T47D (cell line): ENCODE results near the gene CCDC167.
A peak's percentile ranks its signal among the peaks of the same experiment; 100 is the strongest.
"Not testable (repeated sequence)": the region's sequence is repeated elsewhere in the genome, so short reads cannot be mapped to it uniquely, and the experiment has no call there.

Experiments
- DNase-seq, 2 experiments: peaks; one replicate each; pipeline versions ENCODE4 v3.0.0 to v3.0.0-alpha.2; 2011 to 2012; ENCODE audit warnings: low read depth in 1 of 2, low spot score in 1 of 2
- JUND ChIP-seq: IDR thresholded peaks from 2 replicates; pipeline ENCODE4 v1.6.1; 2012; ENCODE audit warnings: low read depth
- in situ Hi-C: cut with HindIII; loops from 2 replicates; pipeline ENCODE4 v1.10.0; 2016; ENCODE audit warnings: low sequenced_read_pairs, low pct_unique_long_range_greater_than_20kb

The CCDC167 gene

DNA sequence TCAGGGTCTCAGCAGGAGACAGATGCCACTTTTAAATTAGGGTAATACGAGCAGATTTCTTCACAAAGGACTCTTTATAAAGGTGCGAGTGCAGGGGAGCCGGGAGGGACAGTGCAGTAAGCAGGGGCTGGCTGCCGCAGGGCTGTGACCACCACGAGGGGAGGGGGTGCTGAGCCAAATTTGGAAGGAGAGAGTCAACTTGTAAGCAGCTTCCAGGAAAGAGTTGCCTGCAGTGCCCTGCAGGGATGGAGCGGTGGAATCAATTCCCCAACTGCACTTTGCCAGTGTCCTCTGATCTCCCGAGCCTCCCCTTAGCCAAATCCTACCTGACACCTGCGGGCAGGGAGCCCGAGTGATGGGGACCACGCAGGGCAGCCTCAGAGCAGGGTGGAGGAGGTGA is 13.9 kb upstream of the CCDC167 start:
- DNase-seq = no peak
- TF ChIP-seq JUND = no peak
- in situ Hi-C loops = no loop called here

DNA sequence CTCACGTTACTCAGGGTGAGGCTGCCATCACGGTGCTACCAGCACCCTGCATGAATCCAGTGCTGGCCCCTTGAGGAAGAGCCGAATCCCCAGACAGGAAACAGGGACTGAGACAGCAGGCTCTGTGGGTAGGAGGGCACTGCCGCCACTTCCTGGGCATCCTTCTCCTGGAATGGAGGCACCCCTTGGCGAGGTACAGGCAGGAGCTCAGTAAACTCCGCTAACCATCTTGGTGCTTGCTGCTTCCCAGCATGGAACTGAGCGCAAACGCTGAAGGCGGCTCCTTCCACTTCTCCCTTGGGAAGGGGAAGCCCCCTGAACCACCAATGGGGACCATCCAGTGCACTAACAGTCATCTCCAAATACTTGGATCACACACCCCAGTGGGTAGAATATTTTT is 13.5 kb upstream of the CCDC167 start:
- in situ Hi-C loops = no loop called here
- no peak for DNase-seq
- no peak for TF ChIP-seq JUND

DNA sequence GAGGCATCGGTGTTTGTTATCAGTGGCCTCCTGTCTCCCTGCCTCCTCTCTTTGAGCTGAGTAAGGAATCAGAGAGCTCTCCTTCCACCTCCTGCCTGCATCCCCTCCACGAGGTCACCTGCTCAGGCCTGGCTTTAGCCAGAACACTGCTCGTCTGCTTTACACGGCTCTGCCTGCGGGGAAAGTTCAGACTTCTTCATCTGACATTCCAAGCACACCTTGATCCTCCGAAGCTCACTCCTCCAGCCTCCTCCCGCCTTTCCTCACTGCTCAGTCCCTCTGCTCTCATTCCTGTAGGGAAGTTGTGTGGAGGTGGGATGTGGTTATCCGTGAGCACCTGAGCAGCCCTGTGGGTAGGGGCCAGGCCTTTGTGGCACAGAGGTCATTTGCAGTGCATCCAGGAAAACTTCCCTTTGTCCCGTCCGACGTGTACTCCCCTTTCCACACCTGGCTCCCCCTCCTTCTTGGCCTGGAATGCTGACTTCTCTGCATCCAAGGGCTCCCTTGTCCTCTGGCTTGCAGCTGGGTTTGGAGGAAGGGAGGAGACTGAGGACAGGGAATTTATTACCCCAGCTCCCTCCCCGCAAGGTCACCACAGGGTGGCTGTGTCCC is 12.8 kb upstream of the CCDC167 start:
- in situ Hi-C loops = no loop called here
- DNase-seq = peak in 1 of 2 experiments; percentile 36
- no peak for TF ChIP-seq JUND

DNA sequence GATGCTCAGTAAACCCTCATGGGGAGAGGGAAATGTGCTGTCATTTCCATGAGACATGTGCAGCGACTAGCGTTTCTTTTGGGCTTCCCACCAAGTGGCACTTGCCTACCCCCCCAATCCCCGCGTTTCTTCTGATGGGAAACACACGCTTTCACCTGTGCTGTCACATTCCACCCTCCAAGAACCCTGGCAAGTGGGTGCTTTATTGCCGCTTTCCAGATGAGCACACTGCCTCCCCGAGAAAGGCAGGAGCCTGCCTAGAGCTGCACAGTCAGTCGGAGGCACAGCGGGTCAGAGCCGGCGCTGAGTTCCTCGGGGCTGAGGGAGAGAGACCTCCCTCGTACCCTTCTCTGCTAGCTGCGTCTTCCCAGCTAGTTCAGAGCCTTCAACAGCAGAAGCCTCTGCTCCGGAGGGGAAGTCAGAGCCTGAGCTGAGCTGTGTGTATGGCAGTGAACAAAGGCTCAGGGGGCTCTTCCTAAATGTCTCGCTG is 12.3 kb upstream of the CCDC167 start:
- in situ Hi-C loops = no loop called here
- no peak for TF ChIP-seq JUND

DNA sequence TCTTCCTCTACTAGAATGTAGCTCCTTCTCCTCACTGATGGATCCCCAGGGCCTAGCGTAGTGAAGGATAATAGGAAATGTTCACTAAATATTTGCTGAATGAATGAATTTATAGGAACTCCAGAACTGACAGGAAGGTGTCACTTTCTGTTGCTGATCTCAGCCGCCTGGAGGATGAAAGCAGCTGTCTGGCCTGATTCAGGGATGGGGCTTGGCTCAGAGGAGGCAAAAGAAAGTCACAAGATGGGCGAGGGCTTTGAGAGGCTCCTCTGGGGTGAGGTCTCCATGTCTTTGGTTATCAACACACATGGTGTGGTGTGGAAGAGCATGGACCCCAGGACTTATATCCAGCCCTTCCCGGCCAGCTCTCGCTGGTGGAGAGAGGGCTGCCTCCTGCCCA is 11.5 kb upstream of the CCDC167 start:
- DNase-seq = no peak
- in situ Hi-C loops = no loop called here
- TF ChIP-seq JUND = no peak

More for the DNA sequence above, 12.3 kb upstream of the CCDC167 start:
- no peak for DNase-seq

DNA sequence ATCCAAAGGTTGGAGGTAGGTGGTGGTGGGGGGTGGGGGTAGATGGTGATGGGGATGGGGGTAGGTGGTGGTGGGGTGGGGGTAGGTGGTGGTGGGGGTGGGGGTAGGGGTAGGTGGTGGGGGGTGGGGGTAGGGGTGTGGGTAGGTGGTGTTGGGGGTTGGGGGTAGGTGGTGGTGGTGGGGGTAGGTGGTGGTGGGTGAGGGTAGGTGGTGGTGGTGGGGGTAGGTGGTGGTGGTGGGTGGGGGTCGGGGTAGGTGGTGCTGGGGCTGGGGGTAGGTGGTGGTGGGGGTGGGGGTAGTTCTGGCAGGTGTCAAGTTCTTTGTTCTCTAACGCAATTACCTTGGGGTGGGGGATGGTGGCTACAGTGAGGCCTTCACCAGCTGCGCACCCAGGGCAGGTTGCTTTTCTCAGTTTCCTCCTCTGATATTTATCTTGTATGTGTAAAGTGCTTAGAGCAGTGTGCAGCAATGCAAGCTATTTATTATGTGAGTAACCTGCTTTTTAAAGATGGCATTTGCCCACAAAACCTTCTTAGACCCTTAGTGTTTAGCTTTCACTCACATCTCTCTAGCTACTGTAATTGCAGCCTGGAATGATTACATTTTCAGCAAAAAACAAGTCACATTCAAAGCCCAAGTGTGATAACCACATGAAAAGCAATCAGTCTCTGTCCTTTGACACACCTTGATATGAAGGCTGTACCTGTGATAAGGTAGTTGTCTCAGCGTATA is 8.2 kb upstream of the CCDC167 start:
- no peak for TF ChIP-seq JUND
- peak in 1 of 2 experiments; percentile 44 for DNase-seq
- in situ Hi-C loops = no loop called here

DNA sequence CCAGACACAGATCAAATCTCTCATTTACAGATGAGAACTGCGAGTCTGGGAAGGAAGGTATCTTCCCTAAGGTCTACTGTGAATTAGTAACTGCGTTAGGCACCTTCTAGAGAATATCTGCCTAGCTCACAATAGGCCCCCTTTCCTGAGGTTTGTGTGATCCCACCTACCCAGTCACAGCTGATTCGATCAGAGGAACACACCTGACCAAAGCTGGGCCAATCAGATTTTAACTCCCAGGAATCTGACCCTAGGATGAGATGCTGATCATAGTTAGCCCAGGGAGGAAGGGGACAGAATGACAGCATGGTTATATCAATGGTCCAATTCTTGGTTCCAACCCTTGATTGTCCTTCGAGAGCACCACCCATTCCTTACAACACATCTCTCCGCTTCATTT is 7.4 kb upstream of the CCDC167 start:
- in situ Hi-C loops = no loop called here
- no peak for DNase-seq

DNA sequence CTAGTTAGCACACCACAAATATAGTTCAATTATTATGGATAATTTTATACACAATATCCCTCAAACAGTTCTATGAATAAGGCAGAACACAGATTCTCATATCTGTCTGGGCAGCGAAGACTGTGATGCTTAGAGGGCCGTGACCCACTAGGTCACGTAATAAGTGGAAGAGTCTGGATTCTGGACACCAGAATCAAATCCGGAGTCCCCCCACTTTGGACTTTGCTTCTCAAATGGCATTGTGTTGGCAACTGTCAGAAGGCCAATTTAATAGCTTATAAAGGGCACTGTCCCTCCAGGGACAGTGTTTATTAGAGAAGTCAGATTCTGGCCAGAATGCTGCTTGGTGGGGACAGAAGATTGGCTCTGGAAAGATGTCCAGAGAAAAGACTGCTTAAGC is 6.8 kb upstream of the CCDC167 start:
- TF ChIP-seq JUND = no peak
- in situ Hi-C loops = no loop called here
- no peak for DNase-seq

More for the DNA sequence above, 7.4 kb upstream of the CCDC167 start:
- TF ChIP-seq JUND = no peak

DNA sequence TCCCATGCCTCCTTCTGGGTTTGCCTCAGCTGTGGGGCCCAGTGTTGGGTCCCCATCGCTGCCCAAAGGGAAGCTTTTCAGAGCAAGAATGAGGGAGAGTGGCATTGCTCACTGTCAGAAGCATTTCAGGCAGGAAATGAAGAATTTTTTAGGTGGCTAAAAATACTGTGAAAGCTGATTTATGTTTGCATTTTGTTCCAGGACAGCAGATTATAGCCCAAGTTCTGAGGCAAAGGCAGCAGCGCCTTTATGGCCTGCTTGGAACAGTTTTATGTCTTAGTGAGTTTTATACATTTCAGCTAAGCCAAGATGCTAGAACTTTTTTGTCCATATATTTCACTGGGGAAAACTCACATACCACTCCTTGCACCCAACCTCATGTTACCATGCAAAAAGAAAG is 4.3 kb upstream of the CCDC167 start:
- in situ Hi-C loops = no loop called here
- DNase-seq = no peak

DNA sequence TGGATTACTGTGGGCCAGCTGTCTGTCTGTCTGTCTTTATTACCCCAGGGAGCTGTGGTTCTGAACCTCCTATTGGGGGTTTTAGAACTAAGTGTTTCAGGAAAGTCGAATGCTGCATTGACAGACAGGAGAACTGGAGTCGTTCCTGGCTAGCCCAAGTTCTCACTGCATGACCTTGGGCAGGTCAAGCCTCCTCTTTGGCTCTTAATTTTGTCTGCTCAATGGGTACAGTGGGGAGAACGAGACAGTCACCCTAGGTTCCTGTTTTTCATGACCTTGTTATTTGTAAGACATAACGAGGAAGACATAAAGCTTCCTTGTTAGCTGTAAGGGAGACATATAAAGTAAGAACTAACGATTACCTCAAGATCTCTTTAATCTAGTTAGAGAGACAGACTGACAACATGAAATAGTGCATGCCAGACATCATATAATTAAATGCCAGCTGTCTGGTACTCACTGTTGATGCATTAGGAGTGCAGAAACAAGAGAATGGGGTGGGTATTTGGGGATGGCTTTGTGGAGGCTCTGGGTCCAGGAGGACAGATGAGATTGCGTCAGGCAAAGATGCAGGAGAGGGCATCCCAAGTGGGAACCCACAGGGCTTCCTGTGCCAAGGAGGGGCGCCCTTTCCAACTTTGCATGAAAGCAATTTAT is 3.7 kb upstream of the CCDC167 start:
- no peak for TF ChIP-seq JUND
- in situ Hi-C loops = no loop called here
- no peak for DNase-seq

More for the DNA sequence above, 4.3 kb upstream of the CCDC167 start:
- no peak for TF ChIP-seq JUND

DNA sequence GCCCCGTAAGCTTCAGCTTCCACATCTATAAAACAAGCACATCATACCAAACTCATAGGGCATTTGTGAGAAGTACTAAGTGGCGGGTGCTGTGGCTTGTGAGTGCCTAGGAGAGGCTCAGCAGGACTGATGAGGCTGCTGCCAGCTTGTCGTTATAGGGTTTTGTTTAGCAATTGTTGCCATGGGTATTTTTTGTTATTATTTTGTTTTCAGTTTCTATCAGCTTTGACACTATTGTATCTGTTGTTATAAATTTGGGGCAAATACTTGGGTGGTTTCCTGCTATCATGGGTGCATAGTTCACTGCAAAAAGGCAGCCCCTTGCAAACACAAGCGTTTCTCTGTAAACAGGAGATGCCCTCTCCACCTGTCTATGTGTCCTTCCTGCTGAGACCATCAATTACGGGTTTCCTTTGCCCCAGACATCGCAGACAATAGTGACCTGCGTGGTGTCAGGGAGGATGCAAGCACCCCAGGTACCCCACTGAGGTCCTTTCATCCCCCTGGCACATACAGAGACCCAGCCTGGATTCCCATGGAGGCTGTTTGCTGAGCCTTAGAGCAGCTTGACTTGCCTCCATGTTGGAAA is 3.1 kb upstream of the CCDC167 start:
- DNase-seq = no peak
- in situ Hi-C loops = no loop called here
- no peak for TF ChIP-seq JUND

DNA sequence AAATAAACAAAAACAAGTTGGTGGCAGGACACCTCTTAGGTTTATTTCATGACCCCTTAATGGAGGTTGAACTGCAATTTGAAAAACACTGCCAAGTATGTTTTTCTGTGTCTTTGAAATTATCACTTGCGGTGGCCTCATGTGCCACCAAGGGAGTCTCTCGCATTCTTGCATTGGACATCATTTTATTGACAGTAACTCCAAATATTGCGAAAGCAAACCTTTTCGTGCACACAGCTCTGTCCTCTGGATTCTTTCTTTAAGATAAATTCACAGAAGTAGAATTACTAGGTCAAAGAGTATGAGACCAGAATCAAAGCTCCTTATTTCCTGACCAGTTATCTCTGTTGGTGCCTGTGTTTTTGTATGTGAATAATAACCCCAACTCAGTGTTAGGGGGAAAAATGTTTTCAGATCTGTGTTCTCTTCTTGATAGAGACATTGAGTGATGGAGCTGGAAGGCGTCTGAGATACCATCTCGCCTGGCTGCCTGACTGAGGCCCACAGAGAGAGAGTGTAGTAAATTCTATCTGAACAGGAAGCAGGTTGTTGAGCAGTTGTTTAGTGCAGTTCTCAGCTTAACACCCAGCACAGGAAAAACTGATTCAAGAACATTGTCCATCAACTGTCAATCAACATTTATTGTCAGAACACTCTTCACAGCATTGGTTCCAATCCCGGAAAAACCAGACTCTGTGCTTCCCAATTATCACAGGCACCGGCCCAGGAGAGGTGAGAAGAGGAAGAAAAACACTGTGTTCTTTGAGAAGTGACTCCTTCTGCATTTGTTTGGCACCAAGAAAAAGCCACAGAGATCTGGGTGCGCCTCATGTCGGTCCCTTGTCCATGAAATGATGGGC is 2.2 kb upstream of the CCDC167 start:
- TF ChIP-seq JUND = no peak
- no peak for DNase-seq
- in situ Hi-C loops = no loop called here

DNA sequence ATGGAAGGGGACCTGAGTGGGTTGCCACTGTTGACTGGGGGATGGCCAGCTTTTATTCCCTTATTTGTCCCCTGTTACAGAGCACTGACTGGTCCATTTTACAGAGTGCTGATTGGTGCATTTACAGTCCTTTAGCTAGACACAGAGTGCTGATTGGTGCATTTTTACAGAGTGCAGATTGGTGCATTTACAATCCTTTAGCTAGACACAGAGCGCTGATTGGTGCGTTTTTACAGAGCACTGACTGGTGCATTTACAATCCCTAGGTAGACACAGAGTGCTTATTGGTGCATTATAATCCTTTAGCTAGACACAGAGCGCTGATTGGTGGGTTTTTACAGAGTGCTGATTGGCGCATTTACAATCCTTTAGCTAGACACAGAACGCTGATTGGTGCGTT is 1.2 kb upstream of the CCDC167 start:
- DNase-seq, in situ Hi-C loops: not testable (repeated sequence)
